ENCODE data around the gene EPB41L1.

DNA sequence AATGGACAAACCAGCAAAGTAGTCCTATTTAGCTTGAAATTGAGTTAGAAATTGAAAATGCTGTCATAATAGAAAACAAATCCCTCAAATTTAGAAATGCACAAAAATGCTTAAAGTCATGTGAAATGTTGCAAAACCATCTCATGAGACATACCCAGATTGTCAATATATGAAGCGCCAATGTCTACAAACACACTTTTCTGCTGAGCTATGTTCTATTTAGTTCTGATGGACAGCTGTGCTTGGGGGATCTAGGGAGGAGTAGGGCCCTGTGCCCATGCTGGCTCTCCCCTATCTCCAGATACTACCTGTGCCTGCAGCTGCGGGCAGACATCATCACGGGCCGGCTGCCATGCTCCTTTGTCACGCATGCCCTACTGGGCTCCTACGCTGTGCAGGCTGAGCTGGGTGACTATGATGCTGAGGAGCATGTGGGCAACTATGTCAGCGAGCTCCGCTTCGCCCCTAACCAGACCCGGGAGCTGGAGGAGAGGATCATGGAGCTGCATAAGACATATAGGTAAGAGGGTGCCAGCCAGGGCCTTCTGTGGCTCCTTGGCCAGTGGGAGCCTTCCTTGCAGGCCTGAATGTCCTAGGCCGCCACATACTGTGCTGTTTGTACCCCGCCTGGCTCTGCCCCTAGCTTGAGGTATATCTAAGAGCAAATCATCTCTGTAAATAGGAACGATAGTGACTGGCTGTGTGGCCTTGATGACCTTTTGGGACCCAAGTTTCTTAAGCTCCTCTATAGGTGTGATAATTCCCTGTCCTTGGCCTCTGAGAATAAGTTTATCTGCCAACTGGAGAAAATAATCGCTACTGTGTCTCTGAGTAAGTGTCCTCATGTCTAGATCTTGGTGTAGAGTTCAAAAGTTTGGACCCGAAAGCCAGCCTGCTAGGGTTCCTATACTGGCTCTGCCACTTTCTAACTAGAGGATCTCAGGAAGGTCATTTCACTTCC, 30.6 kb downstream of the EPB41L1 start:
- TF ChIP-seq, protein P1, sequence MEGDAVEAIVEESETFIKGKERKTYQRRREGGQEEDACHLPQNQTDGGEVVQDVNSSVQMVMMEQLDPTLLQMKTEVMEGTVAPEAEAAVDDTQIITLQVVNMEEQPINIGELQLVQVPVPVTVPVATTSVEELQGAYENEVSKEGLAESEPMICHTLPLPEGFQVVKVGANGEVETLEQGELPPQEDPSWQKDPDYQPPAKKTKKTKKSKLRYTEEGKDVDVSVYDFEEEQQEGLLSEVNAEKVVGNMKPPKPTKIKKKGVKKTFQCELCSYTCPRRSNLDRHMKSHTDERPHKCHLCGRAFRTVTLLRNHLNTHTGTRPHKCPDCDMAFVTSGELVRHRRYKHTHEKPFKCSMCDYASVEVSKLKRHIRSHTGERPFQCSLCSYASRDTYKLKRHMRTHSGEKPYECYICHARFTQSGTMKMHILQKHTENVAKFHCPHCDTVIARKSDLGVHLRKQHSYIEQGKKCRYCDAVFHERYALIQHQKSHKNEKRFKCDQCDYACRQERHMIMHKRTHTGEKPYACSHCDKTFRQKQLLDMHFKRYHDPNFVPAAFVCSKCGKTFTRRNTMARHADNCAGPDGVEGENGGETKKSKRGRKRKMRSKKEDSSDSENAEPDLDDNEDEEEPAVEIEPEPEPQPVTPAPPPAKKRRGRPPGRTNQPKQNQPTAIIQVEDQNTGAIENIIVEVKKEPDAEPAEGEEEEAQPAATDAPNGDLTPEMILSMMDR (conservative IDR thresholded peaks at IDR 0.05; ENCODE audit: low read depth in 2 of 2) = no peak
- TF ChIP-seq EZH2 (IDR thresholded peaks at IDR 0.05; ENCODE audit: low read depth, unreplicated experiment) = no peak
- TF ChIP-seq STAT1 (IDR thresholded peaks at IDR 0.05; ENCODE audit: unreplicated experiment) = no peak
- no peak for TF ChIP-seq EZH2phosphoT487 (IDR thresholded peaks at IDR 0.05; ENCODE audit: unreplicated experiment)
- TF ChIP-seq, protein P2, sequence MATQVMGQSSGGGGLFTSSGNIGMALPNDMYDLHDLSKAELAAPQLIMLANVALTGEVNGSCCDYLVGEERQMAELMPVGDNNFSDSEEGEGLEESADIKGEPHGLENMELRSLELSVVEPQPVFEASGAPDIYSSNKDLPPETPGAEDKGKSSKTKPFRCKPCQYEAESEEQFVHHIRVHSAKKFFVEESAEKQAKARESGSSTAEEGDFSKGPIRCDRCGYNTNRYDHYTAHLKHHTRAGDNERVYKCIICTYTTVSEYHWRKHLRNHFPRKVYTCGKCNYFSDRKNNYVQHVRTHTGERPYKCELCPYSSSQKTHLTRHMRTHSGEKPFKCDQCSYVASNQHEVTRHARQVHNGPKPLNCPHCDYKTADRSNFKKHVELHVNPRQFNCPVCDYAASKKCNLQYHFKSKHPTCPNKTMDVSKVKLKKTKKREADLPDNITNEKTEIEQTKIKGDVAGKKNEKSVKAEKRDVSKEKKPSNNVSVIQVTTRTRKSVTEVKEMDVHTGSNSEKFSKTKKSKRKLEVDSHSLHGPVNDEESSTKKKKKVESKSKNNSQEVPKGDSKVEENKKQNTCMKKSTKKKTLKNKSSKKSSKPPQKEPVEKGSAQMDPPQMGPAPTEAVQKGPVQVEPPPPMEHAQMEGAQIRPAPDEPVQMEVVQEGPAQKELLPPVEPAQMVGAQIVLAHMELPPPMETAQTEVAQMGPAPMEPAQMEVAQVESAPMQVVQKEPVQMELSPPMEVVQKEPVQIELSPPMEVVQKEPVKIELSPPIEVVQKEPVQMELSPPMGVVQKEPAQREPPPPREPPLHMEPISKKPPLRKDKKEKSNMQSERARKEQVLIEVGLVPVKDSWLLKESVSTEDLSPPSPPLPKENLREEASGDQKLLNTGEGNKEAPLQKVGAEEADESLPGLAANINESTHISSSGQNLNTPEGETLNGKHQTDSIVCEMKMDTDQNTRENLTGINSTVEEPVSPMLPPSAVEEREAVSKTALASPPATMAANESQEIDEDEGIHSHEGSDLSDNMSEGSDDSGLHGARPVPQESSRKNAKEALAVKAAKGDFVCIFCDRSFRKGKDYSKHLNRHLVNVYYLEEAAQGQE (IDR thresholded peaks at IDR 0.05; ENCODE audit: unreplicated experiment) = no peak
